ENCODE data around the gene AKAP6. TPM values are rescaled to one million over a fixed set of nuclear protein-coding genes. Genes with fewer than 3 reads are reported as not detected.

Gene AKAP6
- total RNA-seq, 1 experiment from 2014 or later: 1.9 TPM

DNA sequence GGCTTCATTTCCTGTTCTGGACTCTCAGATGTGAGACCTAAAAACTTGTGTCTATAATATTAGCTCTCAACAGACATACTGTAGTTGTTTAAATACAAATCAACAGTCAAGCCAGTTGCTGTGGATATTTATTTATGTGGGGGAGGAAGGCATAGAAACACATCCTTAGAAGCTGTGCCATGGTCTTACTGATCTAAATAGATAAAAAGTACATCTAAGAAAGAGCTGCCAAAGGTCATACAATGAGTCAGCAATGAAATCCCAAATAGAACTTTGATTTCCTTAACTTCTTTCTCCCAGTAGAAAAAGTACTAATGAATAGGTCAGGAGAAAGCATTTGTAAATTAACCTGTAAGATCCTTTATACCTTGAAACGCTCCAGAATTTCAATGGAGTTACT lies 185.1 kb downstream of the AKAP6 start:
- H3K4me1 ChIP-seq (ENCODE audit: control insufficient read depth in 1 of 2, insufficient read depth in 2 of 2, low read length in 2 of 2): peaks cover 4 to 6% of the 10 kb centered on the region in 2 experiments; a peak in 3 of 4 replicates
- no TSS peak for BruUV-seq (replicated peaks)
- no peak overlapping the region for H3K9ac ChIP-seq (ENCODE audit: low read length)
- H3K9me2 ChIP-seq (ENCODE audit: insufficient read depth): no peaks in the 10 kb centered on the region
- no peaks in the 10 kb centered on the region for H3K79me2 ChIP-seq (ENCODE audit: insufficient read depth, low read length)
- H3K36me3 ChIP-seq (ENCODE audit: control insufficient read depth in 1 of 2, insufficient read depth in 2 of 2, low read length in 2 of 2): no peaks in the 10 kb centered on the region
- no peaks in the 10 kb centered on the region for H3K27me3 ChIP-seq (ENCODE audit: insufficient read depth, low read length)
- CTCF ChIA-PET: interaction anchor here (0.7 to 2.6 kb wide), 13 partner anchors 11 to 263 kb away, joined by 3 to 23 read pairs (median 3); no protein-coding TSS in a partner anchor
- DNase-seq (ENCODE audit: low read depth, low spot score): no peak
- no peaks in the 10 kb centered on the region for H4K20me1 ChIP-seq (ENCODE audit: insufficient read depth)
- no peak overlapping the region for H3K4me3 ChIP-seq (replicated peaks in 1 of 2; ENCODE audit: low read depth in 1 of 2, low read length in 2 of 2)
- no peak overlapping the region for H3K27ac ChIP-seq (ENCODE audit: low read depth, low read length)
- POLR2A ChIA-PET: no interaction called here
- H3K4me2 ChIP-seq (ENCODE audit: low read length): peak overlapping the region; percentile 5; the same call in 1 of the 2 replicates
- TF ChIP-seq, protein P1, sequence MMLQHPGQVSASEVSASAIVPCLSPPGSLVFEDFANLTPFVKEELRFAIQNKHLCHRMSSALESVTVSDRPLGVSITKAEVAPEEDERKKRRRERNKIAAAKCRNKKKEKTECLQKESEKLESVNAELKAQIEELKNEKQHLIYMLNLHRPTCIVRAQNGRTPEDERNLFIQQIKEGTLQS (IDR thresholded peaks at IDR 0.05): no peak
- TF ChIP-seq, protein P2, sequence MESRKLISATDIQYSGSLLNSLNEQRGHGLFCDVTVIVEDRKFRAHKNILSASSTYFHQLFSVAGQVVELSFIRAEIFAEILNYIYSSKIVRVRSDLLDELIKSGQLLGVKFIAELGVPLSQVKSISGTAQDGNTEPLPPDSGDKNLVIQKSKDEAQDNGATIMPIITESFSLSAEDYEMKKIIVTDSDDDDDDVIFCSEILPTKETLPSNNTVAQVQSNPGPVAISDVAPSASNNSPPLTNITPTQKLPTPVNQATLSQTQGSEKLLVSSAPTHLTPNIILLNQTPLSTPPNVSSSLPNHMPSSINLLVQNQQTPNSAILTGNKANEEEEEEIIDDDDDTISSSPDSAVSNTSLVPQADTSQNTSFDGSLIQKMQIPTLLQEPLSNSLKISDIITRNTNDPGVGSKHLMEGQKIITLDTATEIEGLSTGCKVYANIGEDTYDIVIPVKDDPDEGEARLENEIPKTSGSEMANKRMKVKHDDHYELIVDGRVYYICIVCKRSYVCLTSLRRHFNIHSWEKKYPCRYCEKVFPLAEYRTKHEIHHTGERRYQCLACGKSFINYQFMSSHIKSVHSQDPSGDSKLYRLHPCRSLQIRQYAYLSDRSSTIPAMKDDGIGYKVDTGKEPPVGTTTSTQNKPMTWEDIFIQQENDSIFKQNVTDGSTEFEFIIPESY (IDR thresholded peaks at IDR 0.05; ENCODE audit: extremely low read depth, insufficient replicate concordance, low read length): no peak
- no peak for TF ChIP-seq CBX3 (IDR thresholded peaks at IDR 0.05; ENCODE audit: low read depth)
- no peak for TF ChIP-seq EZH2phosphoT487 (IDR thresholded peaks at IDR 0.05; ENCODE audit: borderline replicate concordance)
- TF ChIP-seq SRF (IDR thresholded peaks at IDR 0.05; ENCODE audit: low read depth): no peak
- no peak for TF ChIP-seq TCF7L2 (IDR thresholded peaks at IDR 0.05; ENCODE audit: borderline replicate concordance, extremely low read depth, insufficient read depth, insufficient read length)
- no peak for TF ChIP-seq ZNF274 (IDR thresholded peaks at IDR 0.05; ENCODE audit: low read depth, low read length)
- TF ChIP-seq, protein P3, sequence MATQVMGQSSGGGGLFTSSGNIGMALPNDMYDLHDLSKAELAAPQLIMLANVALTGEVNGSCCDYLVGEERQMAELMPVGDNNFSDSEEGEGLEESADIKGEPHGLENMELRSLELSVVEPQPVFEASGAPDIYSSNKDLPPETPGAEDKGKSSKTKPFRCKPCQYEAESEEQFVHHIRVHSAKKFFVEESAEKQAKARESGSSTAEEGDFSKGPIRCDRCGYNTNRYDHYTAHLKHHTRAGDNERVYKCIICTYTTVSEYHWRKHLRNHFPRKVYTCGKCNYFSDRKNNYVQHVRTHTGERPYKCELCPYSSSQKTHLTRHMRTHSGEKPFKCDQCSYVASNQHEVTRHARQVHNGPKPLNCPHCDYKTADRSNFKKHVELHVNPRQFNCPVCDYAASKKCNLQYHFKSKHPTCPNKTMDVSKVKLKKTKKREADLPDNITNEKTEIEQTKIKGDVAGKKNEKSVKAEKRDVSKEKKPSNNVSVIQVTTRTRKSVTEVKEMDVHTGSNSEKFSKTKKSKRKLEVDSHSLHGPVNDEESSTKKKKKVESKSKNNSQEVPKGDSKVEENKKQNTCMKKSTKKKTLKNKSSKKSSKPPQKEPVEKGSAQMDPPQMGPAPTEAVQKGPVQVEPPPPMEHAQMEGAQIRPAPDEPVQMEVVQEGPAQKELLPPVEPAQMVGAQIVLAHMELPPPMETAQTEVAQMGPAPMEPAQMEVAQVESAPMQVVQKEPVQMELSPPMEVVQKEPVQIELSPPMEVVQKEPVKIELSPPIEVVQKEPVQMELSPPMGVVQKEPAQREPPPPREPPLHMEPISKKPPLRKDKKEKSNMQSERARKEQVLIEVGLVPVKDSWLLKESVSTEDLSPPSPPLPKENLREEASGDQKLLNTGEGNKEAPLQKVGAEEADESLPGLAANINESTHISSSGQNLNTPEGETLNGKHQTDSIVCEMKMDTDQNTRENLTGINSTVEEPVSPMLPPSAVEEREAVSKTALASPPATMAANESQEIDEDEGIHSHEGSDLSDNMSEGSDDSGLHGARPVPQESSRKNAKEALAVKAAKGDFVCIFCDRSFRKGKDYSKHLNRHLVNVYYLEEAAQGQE (IDR thresholded peaks at IDR 0.05; ENCODE audit: low read depth): no peak
- TF ChIP-seq POLR2A (IDR thresholded peaks at IDR 0.05; ENCODE audit: borderline replicate concordance, extremely low read depth, insufficient read depth, insufficient read length): no peak
- TF ChIP-seq JUND (IDR thresholded peaks at IDR 0.05): no peak
- TF ChIP-seq EZH2 (IDR thresholded peaks at IDR 0.05): no peak
- TF ChIP-seq ZFX (IDR thresholded peaks at IDR 0.05): no peak
- no peak for TF ChIP-seq POLR2AphosphoS5 (IDR thresholded peaks at IDR 0.05; ENCODE audit: low read depth, low read length)
- TF ChIP-seq SP1 (IDR thresholded peaks at IDR 0.05; ENCODE audit: low read depth): no peak
- TF ChIP-seq ELF1 (IDR thresholded peaks at IDR 0.05; ENCODE audit: borderline replicate concordance, low read depth): no peak
- TF ChIP-seq RAD21 (IDR thresholded peaks at IDR 0.05; ENCODE audit: low read depth): no peak
- no peak for TF ChIP-seq EGR1 (IDR thresholded peaks at IDR 0.05; ENCODE audit: low read depth)
- TF ChIP-seq, protein P4, sequence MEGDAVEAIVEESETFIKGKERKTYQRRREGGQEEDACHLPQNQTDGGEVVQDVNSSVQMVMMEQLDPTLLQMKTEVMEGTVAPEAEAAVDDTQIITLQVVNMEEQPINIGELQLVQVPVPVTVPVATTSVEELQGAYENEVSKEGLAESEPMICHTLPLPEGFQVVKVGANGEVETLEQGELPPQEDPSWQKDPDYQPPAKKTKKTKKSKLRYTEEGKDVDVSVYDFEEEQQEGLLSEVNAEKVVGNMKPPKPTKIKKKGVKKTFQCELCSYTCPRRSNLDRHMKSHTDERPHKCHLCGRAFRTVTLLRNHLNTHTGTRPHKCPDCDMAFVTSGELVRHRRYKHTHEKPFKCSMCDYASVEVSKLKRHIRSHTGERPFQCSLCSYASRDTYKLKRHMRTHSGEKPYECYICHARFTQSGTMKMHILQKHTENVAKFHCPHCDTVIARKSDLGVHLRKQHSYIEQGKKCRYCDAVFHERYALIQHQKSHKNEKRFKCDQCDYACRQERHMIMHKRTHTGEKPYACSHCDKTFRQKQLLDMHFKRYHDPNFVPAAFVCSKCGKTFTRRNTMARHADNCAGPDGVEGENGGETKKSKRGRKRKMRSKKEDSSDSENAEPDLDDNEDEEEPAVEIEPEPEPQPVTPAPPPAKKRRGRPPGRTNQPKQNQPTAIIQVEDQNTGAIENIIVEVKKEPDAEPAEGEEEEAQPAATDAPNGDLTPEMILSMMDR (IDR thresholded peaks at IDR 0.05 in 2 of 3, conservative IDR thresholded peaks at IDR 0.05 in 1 of 3; ENCODE audit: borderline replicate concordance in 1 of 3, insufficient read depth in 1 of 3, low read depth in 2 of 3, low read length in 2 of 3): no peak
- TF ChIP-seq CEBPB (IDR thresholded peaks at IDR 0.05; ENCODE audit: low read depth): no peak
- intact Hi-C loops (cut with micrococcal nuclease): no loop called here
- ATAC-seq: no peak
- RAD21 ChIA-PET (ENCODE audit: low non-redundant PET in 1 of 2, low total read pairs in 2 of 2, uncharacterized antibody in 2 of 2, unreplicated experiment in 2 of 2): interaction anchor here in 1 of 2 experiments (1.0 kb wide), 1 partner anchor 259 kb away, joined by 3 read pairs; no protein-coding TSS in a partner anchor
- H3K9me3 ChIP-seq (ENCODE audit: control insufficient read depth in 1 of 2, insufficient read depth in 1 of 2, low read depth in 1 of 2, low read length in 2 of 2): no peaks in the 10 kb centered on the region
- no peak overlapping the region for H2AFZ ChIP-seq (ENCODE audit: low read depth, low read length, poor library complexity, severe bottlenecking)
